HepG2 (cell line): ENCODE data around the gene PFN1. TPM values are rescaled to one million over a fixed set of nuclear protein-coding genes. Genes with fewer than 3 reads are reported as not detected.

Experiments
- DDIT3 ChIP-seq: sonication (generic); formaldehyde crosslinking; IDR thresholded peaks from 2 replicates; pipeline ENCODE4 v1.4.0; 2020; ENCODE audit warnings: mild to moderate bottlenecking, missing genetic modification reagents
- HNRNPK ChIP-seq: fragments of 200-400 bp; formaldehyde crosslinking; IDR thresholded peaks from 2 replicates; pipeline ENCODE4 v1.6.1; 2018; ENCODE audit warnings: low read length, low read depth, moderate library complexity, mild to moderate bottlenecking; ENCODE audit not compliant: poor library complexity, severe bottlenecking
- JARID2 ChIP-seq: sonication (generic); formaldehyde crosslinking; IDR thresholded peaks from 2 replicates; pipeline ENCODE4 v1.8.1; 2023; ENCODE audit warnings: missing genetic modification reagents, inconsistent platforms; ENCODE audit not compliant: insufficient replicate concordance
- KDM6A ChIP-seq: IDR thresholded peaks from 2 replicates; pipeline ENCODE4 v1.6.1; 2016; ENCODE audit warnings: low read depth
- MZF1 ChIP-seq: sonication (generic); formaldehyde crosslinking; IDR thresholded peaks from 2 replicates; pipeline ENCODE4 v1.8.1; 2023; ENCODE audit warnings: mild to moderate bottlenecking, missing genetic modification reagents, borderline replicate concordance
- NFYC ChIP-seq: IDR thresholded peaks from 2 replicates; pipeline ENCODE4 v1.6.1; 2016; ENCODE audit warnings: missing genetic modification reagents, missing compliant biosample characterization
- PATZ1 ChIP-seq: sonication (generic); formaldehyde crosslinking; IDR thresholded peaks from 2 replicates; pipeline ENCODE4 v1.4.0; 2020; ENCODE audit warnings: missing genetic modification reagents
- POLR2AphosphoS5 ChIP-seq: IDR thresholded peaks from 2 replicates; pipeline ENCODE4 v1.6.1; 2012; ENCODE audit warnings: low read depth, low read length
- PREB ChIP-seq: sonication (generic); formaldehyde crosslinking; IDR thresholded peaks from 2 replicates; pipeline ENCODE4 v1.4.0; 2020; ENCODE audit warnings: missing genetic modification reagents
- REL ChIP-seq: sonication (generic); formaldehyde crosslinking; conservative IDR thresholded peaks from 2 replicates; pipeline ENCODE4 v1.8.0; 2022; ENCODE audit warnings: mild to moderate bottlenecking, missing genetic modification reagents, moderate library complexity
- SIX4 ChIP-seq: sonication (generic); formaldehyde crosslinking; IDR thresholded peaks from 2 replicates; pipeline ENCODE4 v1.4.0; 2020; ENCODE audit warnings: missing genetic modification reagents
- SMARCC2 ChIP-seq: fragments of 450-650 bp; IDR thresholded peaks from 2 replicates; pipeline ENCODE4 v1.6.1; 2017; ENCODE audit warnings: antibody characterized with exemption, mild to moderate bottlenecking
- TEAD3 ChIP-seq: optimal IDR thresholded peaks from 2 replicates; pipeline ENCODE3; 2016; ENCODE audit warnings: borderline replicate concordance
- THAP9 ChIP-seq: sonication (generic); formaldehyde crosslinking; IDR thresholded peaks from 2 replicates; pipeline ENCODE4; 2020; ENCODE audit warnings: missing genetic modification reagents, mild to moderate bottlenecking, borderline replicate concordance
- XRCC5 ChIP-seq: fragments of 200-400 bp; formaldehyde crosslinking; optimal IDR thresholded peaks from 2 replicates; pipeline ENCODE3; 2017; ENCODE audit warnings: mild to moderate bottlenecking, low read length
- ZBTB20 ChIP-seq: sonication (generic); formaldehyde crosslinking; IDR thresholded peaks from 2 replicates; pipeline ENCODE4 v1.8.1; 2023; ENCODE audit warnings: missing genetic modification reagents, low read depth, mild to moderate bottlenecking, borderline replicate concordance
- ZFP1 ChIP-seq: IDR thresholded peaks from 2 replicates; pipeline ENCODE4 v1.6.1; 2016
- ZNF10 ChIP-seq: sonication (generic); formaldehyde crosslinking; IDR thresholded peaks from 2 replicates; pipeline ENCODE4 v1.4.0; 2020; ENCODE audit warnings: mild to moderate bottlenecking, low read depth, missing genetic modification reagents, borderline replicate concordance
- ZNF382 ChIP-seq: sonication (generic); formaldehyde crosslinking; IDR thresholded peaks from 2 replicates; pipeline ENCODE4 v1.5.0; 2020; ENCODE audit warnings: missing genetic modification reagents, mild to moderate bottlenecking, borderline replicate concordance
- ZNF484 ChIP-seq: sonication (generic); formaldehyde crosslinking; IDR thresholded peaks from 2 replicates; pipeline ENCODE4 v1.5.1; 2020; ENCODE audit warnings: mild to moderate bottlenecking, low read depth, missing genetic modification reagents, borderline replicate concordance
- ZNF547 ChIP-seq: sonication (generic); formaldehyde crosslinking; IDR thresholded peaks from 2 replicates; pipeline ENCODE4 v1.5.1; 2020; ENCODE audit warnings: mild to moderate bottlenecking, missing genetic modification reagents
- ZNF552 ChIP-seq: sonication (generic); formaldehyde crosslinking; IDR thresholded peaks from 2 replicates; pipeline ENCODE4 v1.9.0; 2022; ENCODE audit warnings: missing genetic modification reagents, mild to moderate bottlenecking, borderline replicate concordance
- ZNF652 ChIP-seq: IDR thresholded peaks from 2 replicates; pipeline ENCODE4 v1.6.1; 2016; ENCODE audit warnings: low read depth, borderline replicate concordance
- ZNF672 ChIP-seq: sonication (generic); formaldehyde crosslinking; IDR thresholded peaks from 2 replicates; pipeline ENCODE4 v1.8.1; 2022; ENCODE audit warnings: missing genetic modification reagents
- ZSCAN25 ChIP-seq: sonication (generic); formaldehyde crosslinking; IDR thresholded peaks from 2 replicates; pipeline ENCODE4 v1.8.0; 2022; ENCODE audit warnings: mild to moderate bottlenecking, missing genetic modification reagents
- polyA plus RNA-seq, 8 experiments: library from polyadenylated mRNA; depleted of rRNA in 3 of 8; stranded (reverse) in 7 of 8; unstranded in 1 of 8; fragments of >200 nt; fragmentation: Illumina TruSeq in 4 of 8; extraction: Trizol in 4 of 8; gene quantifications; 2 replicates each; pipeline versions ENCODE4 v1.2.1 to v1.2.3, GENCODE V29; 2011 to 2016; ENCODE audit warnings: low read depth in 4 of 8, missing spikeins in 1 of 8, mixed read lengths in 1 of 8; ENCODE audit not compliant: insufficient read depth in 1 of 8
- total RNA-seq, 5 experiments: library from RNA; depleted of rRNA; stranded (reverse); fragments of >200 nt; fragmentation: Illumina TruSeq; extraction: Trizol; gene quantifications; 2 replicates each; pipeline ENCODE4 v1.2.3, GENCODE V29; 2016; ENCODE audit warnings: low read depth in 1 of 5

PFN1 gene
- total and polyA plus RNA-seq, 2 of the 13 experiments (the other 11 are each of a cell fraction or from before 2014, with no cell fraction given): 494 to 613 TPM

- TF ChIP-seq ZBTB20 (no peak), ZNF10 (CRISPR knock-in tag) (no peak), ZNF382 (CRISPR knock-in tag) (no peak), DDIT3 (no peak), XRCC5 (no peak), JARID2 (CRISPR knock-in tag) (no peak), HNRNPK (no peak), SMARCC2 (no peak), NFYC (CRISPR knock-in tag) (no peak), ZNF484 (CRISPR knock-in tag) (no peak), POLR2AphosphoS5 (peak; percentile 64; the same call in 1 of the 2 replicates), SIX4 (CRISPR knock-in tag) (peak; percentile 11; the same call in 1 of the 2 replicates), THAP9 (no peak), PATZ1 (peak; percentile 40), ZNF552 (no peak), ZFP1 (CRISPR knock-in tag) (no peak), REL (CRISPR knock-in tag) (no peak), ZNF652 (CRISPR knock-in tag) (peak; percentile 88), KDM6A (CRISPR knock-in tag) (no peak), PREB (CRISPR knock-in tag) (no peak), ZNF672 (no peak), ZNF547 (CRISPR knock-in tag) (no peak), MZF1 (CRISPR knock-in tag) (no peak), TEAD3 (CRISPR knock-in tag) (peak; percentile 49), ZSCAN25 (no peak)
These were observed 3.0 kb downstream of the PFN1 start (continued) for GRCh38 chr17:4945176-4945943.
